HepG2 (cell line): ENCODE measurements around the gene HPS4.

ENCODE experiments used
- CTCF ChIP-seq: sonication (generic); formaldehyde crosslinking; IDR thresholded peaks from 2 replicates; pipeline ENCODE4 v1.5.0; 2020; ENCODE audit warnings: mild to moderate bottlenecking, missing genetic modification reagents, moderate library complexity
- FOXK2 ChIP-seq: fragments of 450-650 bp; IDR thresholded peaks from 2 replicates; pipeline ENCODE4 v1.6.1; 2016
- HNRNPUL1 ChIP-seq: fragments of 200-400 bp; formaldehyde crosslinking; IDR thresholded peaks from 2 replicates; pipeline ENCODE4 v1.6.1; 2017; ENCODE audit warnings: low read depth, mild to moderate bottlenecking, low read length, moderate library complexity
- IRF2 ChIP-seq: IDR thresholded peaks from 2 replicates; pipeline ENCODE4 v1.6.1; 2018; ENCODE audit warnings: missing genetic modification reagents, missing compliant biosample characterization
- RNF2 ChIP-seq: fragments of 450-650 bp; conservative IDR thresholded peaks from 2 replicates; pipeline ENCODE4 v1.6.1; 2016; ENCODE audit warnings: low read depth
- SATB2 ChIP-seq: sonication (generic); formaldehyde crosslinking; IDR thresholded peaks from 2 replicates; pipeline ENCODE4 v1.5.0; 2020; ENCODE audit warnings: missing genetic modification reagents
- TCF7L2 ChIP-seq: IDR thresholded peaks from 2 replicates; pipeline ENCODE4 v1.6.1; 2011; ENCODE audit warnings: mild to moderate bottlenecking, low read depth, low read length, moderate library complexity
- ZNF142 ChIP-seq: sonication (generic); formaldehyde crosslinking; IDR thresholded peaks from 2 replicates; pipeline ENCODE4 v1.4.0; 2020; ENCODE audit warnings: missing genetic modification reagents
- ZNF3 ChIP-seq: IDR thresholded peaks from 2 replicates; pipeline ENCODE4 v1.7.0; 2017; ENCODE audit warnings: inconsistent platforms
- ZNF788 ChIP-seq: sonication (generic); formaldehyde crosslinking; IDR thresholded peaks from 2 replicates; pipeline ENCODE4 v1.5.0; 2020; ENCODE audit warnings: mild to moderate bottlenecking, missing genetic modification reagents, borderline replicate concordance

- TF ChIP-seq FOXK2 (no peak), SATB2 (CRISPR knock-in tag) (no peak), ZNF3 (no peak), ZNF142 (CRISPR knock-in tag) (no peak), ZNF788 (CRISPR knock-in tag) (no peak), CTCF (no peak), TCF7L2 (no peak), IRF2 (CRISPR knock-in tag) (no peak), RNF2 (no peak), HNRNPUL1 (no peak)
Observed at GRCh38 chr22:26414347-26414746, 69.2 kb downstream of the HPS4 start.
